NCI-H446 treated with DMSO at 0.1 percent for 48 hours (cell line): ENCODE data around the gene TRMT6.

Experiments
- DNase-seq: peaks from one replicate; lab custom pipeline; 2025; lab: John Stamatoyannopoulos, UW

TRMT6 gene

GRCh38 chr20:5895626-5896025 is 54.7 kb downstream of the TRMT6 start:
- DNase-seq, result no peak

DNA sequence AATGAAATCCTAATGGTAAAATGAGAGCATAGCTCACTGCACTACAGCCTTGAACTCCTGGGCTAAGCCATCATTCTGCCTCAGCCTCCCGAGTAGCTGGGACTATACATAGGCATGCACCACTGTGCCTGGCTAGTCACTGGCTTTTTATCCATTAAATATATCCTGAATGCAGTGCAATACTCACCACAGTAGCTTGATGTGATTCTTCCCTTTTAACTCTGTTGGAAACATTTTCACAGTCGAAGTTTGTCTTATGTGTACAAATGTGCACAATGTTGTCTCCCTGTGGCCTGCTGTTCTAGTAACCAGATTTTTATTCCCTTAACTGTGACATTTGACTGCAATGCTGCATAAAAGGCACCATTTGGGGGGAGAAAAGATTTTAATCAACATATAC is 56.7 kb downstream of the TRMT6 start:
- no peak for DNase-seq

- no peak for DNase-seq
Observed at GRCh38 chr20:5893052-5893451, 57.3 kb downstream of the TRMT6 start.

DNA sequence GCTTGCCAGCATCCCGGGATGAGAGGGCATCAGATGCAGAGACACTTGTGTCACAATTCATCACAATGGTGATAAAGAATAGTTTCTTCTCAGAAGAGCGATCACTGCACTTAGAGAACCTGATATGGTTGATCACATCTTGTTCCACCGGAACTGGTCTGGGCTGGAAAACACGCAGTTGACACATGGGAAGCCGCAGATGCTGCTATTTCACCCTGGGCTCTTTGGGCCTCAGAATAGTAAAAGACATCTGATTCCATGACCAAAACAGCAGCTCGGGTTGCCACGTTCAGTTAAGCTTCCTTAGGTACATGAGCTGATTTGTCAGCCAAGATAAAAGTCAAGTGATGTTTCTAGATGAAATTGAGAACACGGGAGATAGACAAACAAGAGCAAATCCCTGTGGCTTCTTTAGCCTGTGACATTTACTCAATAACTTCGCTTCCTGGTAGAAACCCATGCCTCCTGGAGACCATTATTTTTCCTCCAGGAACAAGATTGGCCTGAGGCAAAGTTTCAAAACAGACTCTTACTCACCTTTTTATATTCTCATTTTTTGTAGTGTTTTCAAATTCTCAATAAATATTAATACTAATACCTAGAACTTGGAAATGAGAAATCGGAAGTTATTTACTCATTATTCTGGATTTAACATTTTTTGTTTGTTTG is 59.4 kb downstream of the TRMT6 start:
- no peak for DNase-seq

DNA sequence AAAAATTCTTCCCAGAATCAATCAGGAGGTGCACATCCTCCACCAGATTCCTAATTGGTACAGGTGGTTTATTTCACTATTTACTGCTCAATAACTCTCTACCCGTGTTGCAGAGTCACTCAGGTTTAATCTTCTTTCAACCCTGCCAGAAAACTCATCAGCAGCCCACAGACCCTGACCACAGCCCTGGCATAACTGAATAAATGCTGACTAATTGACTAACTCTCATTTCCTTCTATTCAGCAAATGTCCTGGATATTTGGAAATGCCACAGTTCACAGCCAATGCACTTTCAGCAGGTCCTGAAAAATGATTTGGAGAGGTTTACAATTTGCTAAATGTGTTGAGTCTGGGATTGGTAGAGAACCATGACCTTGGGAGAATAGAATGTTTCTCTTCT is 62.3 kb downstream of the TRMT6 start:
- no peak for DNase-seq

DNA sequence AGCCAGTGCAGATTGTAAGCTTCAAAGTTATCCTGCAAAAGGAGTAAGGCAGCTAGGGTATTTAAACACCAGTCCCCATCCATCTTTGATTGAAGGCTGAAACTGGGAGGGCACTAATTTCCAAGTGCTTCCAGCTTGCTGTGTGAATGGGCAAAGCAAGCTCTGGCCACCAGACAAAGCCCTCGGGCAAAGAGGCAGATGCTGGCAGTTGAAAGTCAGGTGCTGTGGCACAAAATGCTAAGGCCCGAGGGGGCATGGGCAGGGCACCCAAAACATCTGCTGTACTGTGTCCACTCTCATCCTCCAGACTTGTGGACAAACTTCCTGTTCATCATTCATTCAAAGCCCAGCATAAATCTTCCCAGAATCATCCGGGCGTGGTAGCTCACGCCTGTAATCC is 62.9 kb downstream of the TRMT6 start:
- DNase-seq, result no peak
